MCF 10A (cell line): Measurements from ENCODE around the gene BRD1. TPM values are rescaled to one million over a fixed set of nuclear protein-coding genes. Genes with fewer than 3 reads are reported as not detected.

ENCODE experiments used
- BruUV-seq: library from RNA; stranded (reverse); fragments of 400-500 nt; replicated peaks from 2 replicates; lab custom pipeline; 2021; lab: Mats Ljungman, UMichigan
- CTCF ChIA-PET: fragments of 300-600 bp; sonication (Branson Sonifier 250); formaldehyde crosslinking; extraction: SDS; loops from one replicate; lab custom pipeline; 2021; ENCODE audit warnings: antibody characterized with exemption, inconsistent platforms; lab: Yijun Ruan, JAX
- POLR2A ChIA-PET: fragments of 300-600, 350-650 bp; sonication (Branson Sonifier 250); formaldehyde crosslinking; extraction: SDS; loops from one replicate; lab custom pipeline; 2020; ENCODE audit warnings: antibody characterized with exemption, inconsistent platforms; lab: Yijun Ruan, JAX
- DNase-seq: peaks from one replicate; pipeline ENCODE4 v3.0.0-alpha.2; 2018; ENCODE audit not compliant: unreplicated experiment
- H3K27ac Mint-ChIP-seq: one replicate; pipeline ENCODE4 v1.8.0; 2022; ENCODE audit warnings: mild to moderate bottlenecking, low read depth, mixed read lengths; ENCODE audit not compliant: unreplicated experiment
- H3K27me3 Mint-ChIP-seq: one replicate; pipeline ENCODE4 v1.8.0; 2022; ENCODE audit warnings: mixed read lengths; ENCODE audit not compliant: insufficient read depth, unreplicated experiment
- H3K36me3 Mint-ChIP-seq: one replicate; pipeline ENCODE4 v1.8.0; 2022; ENCODE audit warnings: mild to moderate bottlenecking, moderate library complexity, mixed read lengths; ENCODE audit not compliant: insufficient read depth, unreplicated experiment
- H3K4me1 Mint-ChIP-seq: one replicate; pipeline ENCODE4 v1.8.0; 2022; ENCODE audit warnings: mixed read lengths; ENCODE audit not compliant: insufficient read depth, unreplicated experiment
- H3K4me3 Mint-ChIP-seq: one replicate; pipeline ENCODE4 v1.8.0; 2022; ENCODE audit warnings: mild to moderate bottlenecking, moderate library complexity, mixed read lengths; ENCODE audit not compliant: unreplicated experiment
- H3K9me3 Mint-ChIP-seq: one replicate; pipeline ENCODE4 v1.8.0; 2022; ENCODE audit warnings: mixed read lengths; ENCODE audit not compliant: unreplicated experiment
- CTCF ChIP-seq: fragments of 200-600 bp; IDR thresholded peaks from one replicate; pipeline ENCODE4 v1.8.0; 2022; ENCODE audit warnings: antibody characterized with exemption, mild to moderate bottlenecking; ENCODE audit not compliant: unreplicated experiment
- intact Hi-C: fragments of 100-400 bp; cut with micrococcal nuclease; formaldehyde crosslinking; loops from 2 replicates; pipeline ENCODE4 v1.14.1; 2022
- total RNA-seq: library from RNA; stranded (reverse); gene quantifications from 2 replicates; pipeline ENCODE4 v1.2.3, GENCODE V29; 2022

The BRD1 gene
- total RNA-seq, 1 experiment from 2014 or later = 48.1 TPM

GRCh38 chr22:49848690-49849160 lies 21.1 kb upstream of the BRD1 start:
- ChIA-PET CTCF (interaction anchor here (0.6 kb wide), 1 partner anchor 1235 kb away, joined by 3 read pairs; no protein-coding TSS in a partner anchor), POLR2A (no interaction called here)
- Mint-ChIP-seq H3K9me3 (no peaks in the 10 kb centered on the region), H3K4me1 (no peaks in the 10 kb centered on the region), H3K36me3 (no peaks in the 10 kb centered on the region), H3K27ac (no peak overlapping the region), H3K27me3 (no peaks in the 10 kb centered on the region), H3K4me3 (no peak overlapping the region)
- no peak for DNase-seq
- no TSS peak for BruUV-seq
- intact Hi-C loops = no loop called here
- TF ChIP-seq CTCF = no peak

- H3K4me1 Mint-ChIP-seq = no peaks in the 10 kb centered on the region
- no peaks in the 10 kb centered on the region for H3K9me3 Mint-ChIP-seq
- no peaks in the 10 kb centered on the region for H3K27me3 Mint-ChIP-seq
- ChIA-PET CTCF (interaction anchor here (0.6 kb wide), 2 partner anchors 145 to 1234 kb away, joined by 3 read pairs; no protein-coding TSS in a partner anchor), POLR2A (no interaction called here)
- H3K4me3 Mint-ChIP-seq = no peak overlapping the region
- no peaks in the 10 kb centered on the region for H3K36me3 Mint-ChIP-seq
- intact Hi-C loops = no loop called here
- DNase-seq = no peak
- H3K27ac Mint-ChIP-seq = no peak overlapping the region
- TF ChIP-seq CTCF = no peak
- BruUV-seq = no TSS peak
Observed at GRCh38 chr22:49847751-49848689, 20.3 kb upstream of the BRD1 start.

GRCh38 chr22:49845666-49846459 lies 18.2 kb upstream of the BRD1 start:
- TF ChIP-seq CTCF = no peak
- H3K4me3 Mint-ChIP-seq = no peak overlapping the region
- intact Hi-C loops = no loop called here
- H3K9me3 Mint-ChIP-seq = no peaks in the 10 kb centered on the region
- H3K27me3 Mint-ChIP-seq = no peaks in the 10 kb centered on the region
- ChIA-PET POLR2A (interaction anchor here (1.4 kb wide), 1 partner anchor 9 kb away, joined by 6 read pairs; no protein-coding TSS in a partner anchor), CTCF (no interaction called here)
- H3K27ac Mint-ChIP-seq = no peak overlapping the region
- H3K36me3 Mint-ChIP-seq = no peaks in the 10 kb centered on the region
- no TSS peak for BruUV-seq
- no peaks in the 10 kb centered on the region for H3K4me1 Mint-ChIP-seq
- no peak for DNase-seq
